ENCODE data around the gene ACD. TPM values are rescaled to one million over a fixed set of nuclear protein-coding genes. Genes with fewer than 3 reads are reported as not detected.

ACD gene
- total RNA-seq, 2 donors from 2014 or later: 29.5 to 38.7 TPM

DNA sequence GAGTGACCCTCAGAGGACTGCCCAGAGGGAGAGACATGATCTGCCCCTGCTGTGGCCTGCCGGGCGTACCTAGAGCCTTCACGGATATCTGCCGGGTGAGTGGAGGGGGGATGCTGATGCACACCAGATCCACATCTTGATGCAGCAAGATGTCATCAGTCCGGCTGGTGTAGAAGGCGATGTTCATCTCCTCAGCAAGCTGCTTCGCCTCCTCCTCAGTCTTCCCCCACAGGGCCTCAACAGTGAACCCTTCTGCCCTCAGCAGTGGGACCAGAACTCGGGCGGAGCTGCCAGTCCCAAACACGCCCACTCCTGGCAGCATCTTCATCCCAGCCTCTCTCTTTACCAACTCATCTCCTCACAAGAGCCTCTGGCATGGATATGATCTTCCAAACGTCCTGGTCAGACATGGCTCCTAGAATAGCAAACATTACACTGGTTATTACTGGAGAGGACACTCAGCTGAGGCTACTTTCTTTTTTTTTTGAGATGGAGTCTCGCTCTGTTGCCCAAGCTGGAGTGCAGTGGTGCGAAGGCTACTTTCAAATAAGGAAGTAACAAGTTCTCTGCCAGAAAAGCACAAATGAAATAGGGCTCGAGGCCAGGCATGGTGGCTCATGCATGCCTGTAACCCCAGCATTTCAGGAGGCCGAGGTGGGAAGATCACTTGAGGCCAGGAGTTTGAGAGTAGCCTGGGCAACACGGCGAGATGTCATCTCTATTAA, 25.5 kb upstream of the ACD start:
- Mint-ChIP-seq H3K36me3 (ENCODE audit: low read depth) (no peaks in the 10 kb centered on the region), H3K27me3 (no peaks in the 10 kb centered on the region), H3K27ac (peak overlapping the region; percentile 91), H3K4me1 (peaks cover 26% of the 10 kb centered on the region), H3K4me3 (peak overlapping the region; percentile 59)
- H3K9me3 ChIP-seq (ENCODE audit: control insufficient read depth, low read length, poor library complexity, severe bottlenecking): no peaks in the 10 kb centered on the region
- no peak for DNase-seq
- peak; percentile 30 for ATAC-seq

DNA sequence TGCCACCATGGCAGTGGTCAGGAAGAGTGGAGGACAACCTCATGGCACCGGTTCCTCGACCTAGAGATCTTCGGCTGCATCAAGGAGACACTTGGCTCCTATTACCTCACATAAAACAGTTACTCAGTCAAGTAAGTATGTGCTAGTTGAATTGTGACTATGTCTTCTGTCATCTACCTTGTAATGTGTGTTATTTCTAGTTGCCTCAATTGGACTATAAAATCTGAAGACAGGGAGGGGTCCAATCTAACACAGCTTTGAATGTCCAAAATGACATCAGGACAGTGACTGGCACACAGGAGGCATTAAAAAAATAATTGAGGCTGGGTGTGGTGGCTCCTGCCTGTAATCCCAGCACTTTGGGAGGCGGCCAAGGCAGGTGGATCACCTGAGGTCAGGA, 23.7 kb upstream of the ACD start:
- H3K27ac Mint-ChIP-seq: peak overlapping the region; percentile 69
- no peaks in the 10 kb centered on the region for H3K9me3 ChIP-seq (ENCODE audit: control insufficient read depth, low read length, poor library complexity, severe bottlenecking)
- DNase-seq (no peak), ATAC-seq (no peak)
- no peaks in the 10 kb centered on the region for H3K27me3 Mint-ChIP-seq
- H3K4me1 Mint-ChIP-seq: peaks cover 26% of the 10 kb centered on the region
- H3K4me3 Mint-ChIP-seq: peak overlapping the region; percentile 61
- no peaks in the 10 kb centered on the region for H3K36me3 Mint-ChIP-seq (ENCODE audit: low read depth)

DNA sequence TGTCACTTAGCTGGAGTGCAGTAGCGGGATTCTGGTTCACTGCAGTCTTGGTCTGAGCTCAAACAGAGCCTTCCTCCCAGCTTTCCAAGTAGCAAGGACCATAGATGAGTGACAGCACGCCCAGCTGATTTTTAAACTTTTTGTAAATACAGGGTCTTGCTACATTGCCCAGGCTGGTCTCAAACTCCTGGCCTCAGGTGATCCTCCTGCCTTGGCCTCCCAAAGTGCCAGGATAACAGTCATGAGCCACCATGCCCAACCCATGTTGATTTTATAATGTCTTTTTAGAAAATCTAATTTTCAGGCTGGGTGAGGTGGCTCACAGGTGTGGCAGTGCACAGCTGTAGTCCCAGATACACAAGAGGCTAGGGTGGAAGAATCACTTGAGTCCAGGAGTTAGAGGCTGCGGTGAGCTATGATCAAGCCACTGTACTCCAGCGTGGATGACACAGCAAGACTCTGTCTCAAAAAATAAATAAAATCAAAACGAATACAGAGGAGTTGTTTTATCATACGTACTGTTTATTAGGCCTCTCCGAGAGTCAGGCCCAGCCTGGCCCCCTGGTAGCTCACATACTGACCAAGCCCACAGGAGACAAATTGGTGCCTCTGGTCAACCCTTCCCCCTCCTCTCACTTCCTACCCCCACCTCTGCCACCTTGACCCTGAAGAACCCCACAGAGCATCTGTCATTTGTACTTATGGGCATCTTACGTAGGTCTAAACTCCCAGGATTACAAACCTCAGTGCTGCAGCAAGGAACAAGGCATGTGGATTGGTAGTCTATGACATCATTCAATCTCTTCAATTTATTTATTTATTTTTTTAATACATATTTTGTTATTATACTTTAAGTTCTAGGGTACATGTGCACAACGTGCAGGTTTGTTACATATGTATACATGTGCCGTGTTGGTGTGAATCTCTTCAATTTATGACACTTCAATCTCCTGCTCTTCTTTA, 20.2 kb upstream of the ACD start:
- H3K27ac Mint-ChIP-seq: no peak overlapping the region

DNA sequence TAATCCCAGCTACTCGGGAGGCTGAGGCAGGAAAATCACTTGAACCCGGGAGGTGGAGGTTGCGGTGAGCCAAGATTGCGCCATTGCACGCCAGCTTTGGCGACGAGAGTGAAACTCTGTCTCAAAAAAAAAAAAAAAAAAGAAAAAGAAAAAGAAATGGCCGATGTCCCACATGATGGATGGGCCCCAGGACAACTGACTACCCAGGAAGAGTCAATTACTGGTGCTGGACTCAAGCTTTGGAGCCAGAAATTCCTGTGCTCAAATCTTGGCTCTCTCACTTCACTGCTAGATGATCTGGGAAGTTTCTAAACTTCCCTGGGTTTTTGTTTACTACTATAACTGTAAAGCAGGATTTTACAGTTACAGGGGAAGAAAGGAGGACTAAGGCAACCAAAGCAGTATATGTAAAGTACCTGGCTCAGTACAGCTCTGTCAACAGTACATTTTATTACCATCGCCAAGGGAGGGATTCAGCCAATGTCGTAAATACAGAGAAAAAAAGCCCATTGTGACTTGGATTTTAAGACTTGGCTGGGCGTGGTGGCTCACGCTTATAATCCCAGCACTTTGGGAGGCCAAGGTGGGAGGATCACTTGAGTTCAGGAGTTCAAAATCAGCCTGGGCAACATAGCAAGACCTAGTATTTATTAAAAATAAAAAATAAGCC, 18.4 kb upstream of the ACD start:
- Mint-ChIP-seq H3K4me1 (peaks cover 12% of the 10 kb centered on the region), H3K27me3 (no peaks in the 10 kb centered on the region), H3K27ac (no peak overlapping the region), H3K36me3 (ENCODE audit: low read depth) (no peaks in the 10 kb centered on the region), H3K4me3 (no peak overlapping the region)
- ATAC-seq: no peak
- H3K9me3 ChIP-seq (ENCODE audit: control insufficient read depth, low read length, poor library complexity, severe bottlenecking): no peaks in the 10 kb centered on the region
- DNase-seq: no peak

More for the DNA sequence above, 20.2 kb upstream of the ACD start:
- ATAC-seq: no peak
- Mint-ChIP-seq H3K36me3 (ENCODE audit: low read depth) (no peaks in the 10 kb centered on the region), H3K4me3 (no peak overlapping the region), H3K27me3 (no peaks in the 10 kb centered on the region), H3K4me1 (peaks cover 13% of the 10 kb centered on the region)
- DNase-seq: no peak
- no peaks in the 10 kb centered on the region for H3K9me3 ChIP-seq (ENCODE audit: control insufficient read depth, low read length, poor library complexity, severe bottlenecking)

DNA sequence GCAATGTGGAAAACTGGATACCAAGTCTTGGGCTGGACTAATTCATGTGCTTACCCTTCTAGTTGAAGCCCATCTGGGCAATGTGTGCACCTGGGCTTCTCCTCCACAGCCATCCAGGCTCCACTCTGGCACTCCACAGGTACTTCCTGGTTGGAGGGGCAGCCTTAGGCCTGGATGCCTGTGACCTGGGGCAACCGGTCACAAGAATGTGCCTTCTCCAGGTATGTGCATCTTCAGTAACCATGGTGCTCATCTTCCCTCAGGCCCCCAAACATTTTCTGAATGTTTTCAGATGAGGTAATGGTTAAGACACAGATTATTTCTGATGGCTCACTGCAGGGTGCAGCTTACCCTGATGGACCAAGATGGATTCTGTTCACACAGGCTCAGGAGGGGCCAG, 17.7 kb upstream of the ACD start:
- DNase-seq (no peak), ATAC-seq (no peak)
- H3K27me3 Mint-ChIP-seq: no peaks in the 10 kb centered on the region
- no peak overlapping the region for H3K27ac Mint-ChIP-seq
- H3K4me3 Mint-ChIP-seq: no peak overlapping the region
- H3K9me3 ChIP-seq (ENCODE audit: control insufficient read depth, low read length, poor library complexity, severe bottlenecking): no peaks in the 10 kb centered on the region
- H3K4me1 Mint-ChIP-seq: peaks cover 11% of the 10 kb centered on the region
- H3K36me3 Mint-ChIP-seq (ENCODE audit: low read depth): no peaks in the 10 kb centered on the region

DNA sequence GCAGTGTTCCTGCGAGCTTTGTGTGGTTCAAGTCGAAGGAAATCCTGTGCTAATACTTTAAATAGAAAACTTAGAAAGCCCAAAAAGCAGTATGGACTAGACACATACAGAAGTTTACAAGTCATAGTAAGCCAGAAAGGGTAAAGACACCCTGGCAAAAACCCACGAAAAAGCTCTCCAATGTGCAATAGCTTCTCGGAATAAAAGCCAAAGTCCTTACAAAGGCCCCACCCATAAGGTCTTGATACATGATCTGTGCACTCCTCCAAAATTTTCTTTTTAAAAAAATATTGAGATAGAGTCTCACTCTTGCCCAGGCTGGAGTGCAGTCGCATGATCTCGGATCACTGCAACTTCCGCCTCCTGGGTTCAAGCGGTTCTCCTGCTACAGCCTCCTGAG, 16.9 kb upstream of the ACD start:
- Mint-ChIP-seq H3K4me3 (no peak overlapping the region), H3K27me3 (no peaks in the 10 kb centered on the region), H3K4me1 (peaks cover 13% of the 10 kb centered on the region), H3K36me3 (ENCODE audit: low read depth) (no peaks in the 10 kb centered on the region), H3K27ac (no peak overlapping the region)
- no peaks in the 10 kb centered on the region for H3K9me3 ChIP-seq (ENCODE audit: control insufficient read depth, low read length, poor library complexity, severe bottlenecking)
- ATAC-seq (no peak), DNase-seq (no peak)

DNA sequence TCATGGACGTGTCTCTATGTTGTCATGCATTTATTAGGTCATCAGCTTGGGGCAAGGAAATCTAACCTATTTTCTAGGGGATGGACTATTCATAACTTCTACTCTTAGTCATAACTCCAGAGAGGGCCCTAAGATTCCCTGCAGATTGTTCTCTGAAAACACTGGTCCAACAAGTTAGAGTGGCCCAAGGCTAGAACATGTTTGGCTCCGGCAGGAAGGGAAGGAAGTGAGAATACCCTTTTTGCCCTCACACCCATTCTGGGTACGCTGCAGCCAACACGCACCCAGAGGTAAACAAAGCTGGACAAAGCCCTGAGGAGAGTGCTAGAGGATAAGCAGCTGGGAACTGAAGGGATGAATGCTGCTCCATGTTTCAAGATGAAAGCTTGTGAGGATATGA, 16.5 kb upstream of the ACD start:
- no peak overlapping the region for H3K27ac Mint-ChIP-seq
- ATAC-seq: no peak
- no peaks in the 10 kb centered on the region for H3K9me3 ChIP-seq (ENCODE audit: control insufficient read depth, low read length, poor library complexity, severe bottlenecking)
- no peaks in the 10 kb centered on the region for H3K27me3 Mint-ChIP-seq
- DNase-seq: no peak
- no peaks in the 10 kb centered on the region for H3K36me3 Mint-ChIP-seq (ENCODE audit: low read depth)
- H3K4me1 Mint-ChIP-seq: peaks cover 13% of the 10 kb centered on the region
- no peak overlapping the region for H3K4me3 Mint-ChIP-seq

DNA sequence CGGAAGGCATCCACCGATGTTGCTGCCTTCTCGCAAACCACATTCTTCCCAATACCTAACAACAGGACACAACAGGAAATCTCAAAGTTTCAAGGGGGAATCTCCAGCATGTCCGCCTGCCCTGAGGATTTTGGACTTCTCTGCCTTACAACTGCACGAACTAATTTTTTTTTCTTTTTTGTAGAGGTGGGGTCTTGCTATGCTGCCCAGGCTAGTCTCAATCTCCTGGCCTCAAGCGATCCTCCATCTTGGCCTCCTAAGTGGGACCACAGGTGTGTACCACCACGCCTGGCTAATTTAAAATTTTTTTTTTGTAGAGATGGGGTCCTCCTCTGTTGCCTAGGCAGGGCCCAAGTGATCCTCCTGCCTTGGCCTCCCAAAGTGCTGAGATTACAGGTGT, 15.9 kb upstream of the ACD start:
- ATAC-seq (no peak), DNase-seq (no peak)
- H3K36me3 Mint-ChIP-seq (ENCODE audit: low read depth): no peaks in the 10 kb centered on the region
- no peaks in the 10 kb centered on the region for H3K27me3 Mint-ChIP-seq
- peaks cover 13% of the 10 kb centered on the region for H3K4me1 Mint-ChIP-seq
- no peak overlapping the region for H3K4me3 Mint-ChIP-seq
- H3K27ac Mint-ChIP-seq: no peak overlapping the region
- H3K9me3 ChIP-seq (ENCODE audit: control insufficient read depth, low read length, poor library complexity, severe bottlenecking): no peaks in the 10 kb centered on the region

DNA sequence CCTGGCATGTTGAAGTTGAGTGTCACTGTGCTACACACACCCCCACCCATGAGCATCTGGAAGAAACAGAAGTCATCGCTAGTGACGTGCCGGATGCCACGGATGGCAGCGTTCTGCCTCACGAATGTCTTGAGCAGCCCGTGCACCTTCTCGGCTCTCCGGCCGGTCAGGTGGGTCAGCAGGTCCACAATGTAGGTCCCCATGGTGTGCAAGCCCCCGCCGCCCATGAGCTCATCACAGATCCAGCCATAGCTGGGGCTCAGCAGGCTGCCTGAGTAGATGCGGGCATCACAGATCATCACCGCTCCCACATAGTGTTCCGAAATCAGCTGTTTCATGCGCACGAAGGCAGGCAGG, 15.5 kb upstream of the ACD start:
- peaks cover 13% of the 10 kb centered on the region for H3K4me1 Mint-ChIP-seq
- DNase-seq: no peak

DNA sequence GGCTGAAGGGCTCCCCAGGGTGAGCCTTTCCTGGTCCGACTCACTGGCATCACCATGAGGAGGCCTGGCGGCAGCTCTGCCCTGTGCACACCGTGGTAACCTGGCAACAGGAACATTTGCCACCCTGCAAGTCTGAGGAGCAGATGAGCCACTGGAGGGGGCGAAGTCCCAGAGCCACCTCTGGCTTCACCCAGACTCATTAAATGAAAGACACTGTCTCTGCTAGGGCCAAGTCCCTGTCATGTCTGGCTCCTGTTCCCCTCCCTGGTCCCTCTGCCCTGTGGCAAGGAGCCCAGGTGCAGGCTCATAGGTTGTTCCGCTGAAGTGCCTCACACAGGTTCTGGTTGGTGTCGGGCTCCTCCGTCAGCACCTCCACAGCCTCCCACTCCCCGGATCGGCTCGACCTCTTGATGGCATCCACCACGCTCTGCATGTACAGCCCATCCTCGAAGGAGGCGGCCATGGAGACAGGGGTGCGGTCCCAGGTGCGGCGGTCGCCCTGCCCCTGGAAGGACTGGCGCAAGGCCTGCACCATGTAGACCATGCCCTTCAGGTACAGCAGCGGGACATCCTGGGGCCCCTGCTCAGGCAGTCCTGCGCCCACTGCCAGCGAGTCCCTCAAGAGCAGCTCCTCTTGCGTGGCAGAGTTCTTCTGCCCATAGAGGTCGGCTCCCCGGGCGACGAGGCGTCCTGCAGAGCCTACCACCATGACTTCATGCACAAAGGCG, 15.0 kb upstream of the ACD start:
- H3K36me3 Mint-ChIP-seq (ENCODE audit: low read depth): no peaks in the 10 kb centered on the region

More for the DNA sequence above, 15.5 kb upstream of the ACD start:
- H3K27ac Mint-ChIP-seq: no peak overlapping the region
- no peak overlapping the region for H3K4me3 Mint-ChIP-seq
- H3K27me3 Mint-ChIP-seq: no peaks in the 10 kb centered on the region
- H3K9me3 ChIP-seq (ENCODE audit: control insufficient read depth, low read length, poor library complexity, severe bottlenecking): no peaks in the 10 kb centered on the region
- H3K36me3 Mint-ChIP-seq (ENCODE audit: low read depth): no peaks in the 10 kb centered on the region
- no peak for ATAC-seq

DNA sequence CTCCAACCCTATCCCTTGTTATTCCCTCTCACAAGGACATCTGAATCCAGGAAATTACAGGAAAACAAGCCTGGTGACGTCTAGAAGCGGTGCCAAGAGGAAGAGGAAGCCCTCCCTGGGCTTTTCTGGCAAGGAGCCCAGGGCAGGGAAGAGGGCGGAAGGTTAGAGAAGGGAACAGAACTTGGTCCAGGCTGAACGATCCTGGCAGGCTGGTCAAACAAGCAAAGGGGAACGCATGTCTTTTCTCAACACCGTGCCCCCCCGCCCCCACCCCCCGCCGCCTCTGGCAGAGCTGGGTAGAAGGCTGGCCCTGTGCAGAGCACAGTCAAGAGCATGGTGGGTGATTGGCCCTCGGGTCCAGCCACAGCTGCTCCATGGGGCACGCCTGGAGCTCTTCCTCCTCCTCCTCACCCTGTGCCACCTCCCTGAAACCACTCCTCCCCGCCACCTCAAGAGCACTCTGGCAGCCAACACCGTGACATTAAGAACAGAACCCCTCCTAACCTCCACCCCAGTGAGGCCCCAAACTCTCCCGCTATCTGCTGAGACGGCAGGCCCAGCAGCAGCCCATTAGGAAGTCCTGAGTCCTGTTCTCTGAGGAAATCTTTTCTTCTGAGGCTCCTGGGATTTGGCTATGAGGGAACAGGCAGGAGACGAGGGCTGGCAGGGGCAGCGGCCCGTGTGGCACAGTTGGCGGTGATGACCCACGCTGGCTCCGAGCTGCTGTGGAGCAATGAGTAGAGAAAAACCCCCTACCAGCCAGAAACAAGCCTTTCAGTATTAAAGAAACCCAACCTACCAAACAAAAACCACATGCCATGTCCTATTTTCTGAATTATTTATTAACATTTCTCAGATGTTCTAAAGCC, 13.9 kb upstream of the ACD start:
- no peak overlapping the region for H3K4me3 Mint-ChIP-seq
- H3K27ac Mint-ChIP-seq: peak overlapping the region; percentile 88
- H3K36me3 Mint-ChIP-seq (ENCODE audit: low read depth): no peaks in the 10 kb centered on the region
- no peaks in the 10 kb centered on the region for H3K9me3 ChIP-seq (ENCODE audit: control insufficient read depth, low read length, poor library complexity, severe bottlenecking)
- H3K4me1 Mint-ChIP-seq: peaks cover 13% of the 10 kb centered on the region
- peak; percentile 7 for ATAC-seq
- no peaks in the 10 kb centered on the region for H3K27me3 Mint-ChIP-seq
- no peak for DNase-seq

More for the DNA sequence above, 15.0 kb upstream of the ACD start:
- no peak overlapping the region for H3K4me3 Mint-ChIP-seq
- no peaks in the 10 kb centered on the region for H3K27me3 Mint-ChIP-seq
- DNase-seq (no peak), ATAC-seq (no peak)
- H3K27ac Mint-ChIP-seq: peak overlapping the region; percentile 88
- no peaks in the 10 kb centered on the region for H3K9me3 ChIP-seq (ENCODE audit: control insufficient read depth, low read length, poor library complexity, severe bottlenecking)
- peaks cover 13% of the 10 kb centered on the region for H3K4me1 Mint-ChIP-seq

Measured in T-helper 17 cell (primary cell).